ENCODE measurements around the gene ZNF385D. TPM values are rescaled to one million over a fixed set of nuclear protein-coding genes. Genes with fewer than 3 reads are reported as not detected.
"Not testable (repeated sequence)": the region's sequence is repeated elsewhere in the genome, so short reads cannot be mapped to it uniquely, and the experiment has no call there.

The ZNF385D gene
- total and polyA plus RNA-seq, 5 donors from 2014 or later: 2.7 TPM; not detected in 4

- no peak for DNase-seq
- Histone ChIP-seq H3K27ac (ENCODE audit: insufficient read depth, low read length, poor library complexity, severe bottlenecking) (no peak overlapping the region), H3K4me1 (ENCODE audit: control insufficient read depth, insufficient read depth, low read length, poor library complexity, severe bottlenecking) (no peaks in the 10 kb centered on the region), H3K27me3 (ENCODE audit: control insufficient read depth, insufficient read depth, low read length) (no peaks in the 10 kb centered on the region), H3K9me3 (ENCODE audit: control insufficient read depth in 2 of 2, low read length in 2 of 2) (no peaks in the 10 kb centered on the region), H3K36me3 (ENCODE audit: control insufficient read depth, insufficient read depth, low read length) (no peaks in the 10 kb centered on the region), H3K4me3 (ENCODE audit: low read depth, low read length) (no peak overlapping the region)
- H3K27me3 Mint-ChIP-seq: no peaks in the 10 kb centered on the region
- no peak overlapping the region for H3K27ac Mint-ChIP-seq
- H3K36me3 Mint-ChIP-seq: no peaks in the 10 kb centered on the region
- H3K9me3 Mint-ChIP-seq: peaks cover 0 to 18% (median 2%) of the 10 kb centered on the region in 7 donors
- H3K4me1 Mint-ChIP-seq: no peaks in the 10 kb centered on the region
- ATAC-seq (ENCODE audit: low read depth in 2 of 2): no peak
- H3K4me3 Mint-ChIP-seq: no peak overlapping the region
Measured at GRCh38 chr3:21502656-21503055, 248.4 kb downstream of the ZNF385D start.

DNA sequence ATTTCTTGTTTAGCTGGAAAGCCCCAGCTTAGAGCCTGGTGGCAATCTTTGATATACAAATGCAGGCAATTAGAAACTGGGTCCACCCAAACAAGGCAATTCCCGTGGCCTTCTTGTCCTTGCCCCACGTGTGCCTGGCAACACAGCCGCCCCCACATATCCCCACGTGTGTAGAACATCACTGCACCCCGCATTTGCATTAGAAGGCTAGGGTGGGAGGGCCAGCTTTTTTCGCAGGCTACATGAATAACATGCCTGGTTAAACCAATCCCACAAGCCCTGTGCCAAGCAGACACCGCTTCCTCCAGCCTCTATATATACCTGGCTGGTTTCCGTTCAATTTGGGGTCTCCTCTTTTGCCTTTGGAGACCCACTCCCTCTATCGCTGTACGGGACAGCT, 250.2 kb downstream of the ZNF385D start:
- Mint-ChIP-seq H3K36me3 (no peaks in the 10 kb centered on the region), H3K27ac (no peak overlapping the region), H3K4me3 (no peak overlapping the region), H3K9me3 (peaks cover 1 to 23% (median 6%) of the 10 kb centered on the region in 7 donors), H3K27me3 (no peaks in the 10 kb centered on the region), H3K4me1 (no peaks in the 10 kb centered on the region)
- H3K27ac ChIP-seq (ENCODE audit: insufficient read depth, low read length, poor library complexity, severe bottlenecking): no peak overlapping the region
- no peaks in the 10 kb centered on the region for H3K36me3 ChIP-seq (ENCODE audit: control insufficient read depth, insufficient read depth, low read length)
- no peaks in the 10 kb centered on the region for H3K9me3 ChIP-seq (ENCODE audit: control insufficient read depth in 2 of 2, low read length in 2 of 2)
- no peak for DNase-seq
- no peaks in the 10 kb centered on the region for H3K4me1 ChIP-seq (ENCODE audit: control insufficient read depth, insufficient read depth, low read length, poor library complexity, severe bottlenecking)
- no peak for ATAC-seq (ENCODE audit: low read depth in 2 of 2)
- no peak overlapping the region for H3K4me3 ChIP-seq (ENCODE audit: low read depth, low read length)
- H3K27me3 ChIP-seq (ENCODE audit: control insufficient read depth, insufficient read depth, low read length): no peaks in the 10 kb centered on the region

DNA sequence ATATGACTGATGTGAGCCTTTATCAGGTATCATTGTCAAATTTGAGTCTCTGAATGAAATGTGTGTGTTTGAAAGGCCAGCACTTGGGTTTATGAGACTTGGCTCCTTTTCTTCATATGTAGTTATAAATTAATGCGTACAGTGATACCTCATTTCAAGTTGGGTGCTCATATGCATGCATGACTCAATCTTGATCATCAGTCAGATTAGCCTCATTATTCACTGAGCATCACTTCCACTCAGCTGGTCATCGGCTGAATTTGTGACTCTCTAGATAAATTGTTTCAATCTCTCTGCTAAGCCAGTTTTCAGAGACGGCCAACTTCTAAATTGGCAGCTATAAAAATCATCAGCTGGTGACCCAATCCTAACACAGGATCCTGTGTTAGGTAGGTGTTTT, 260.3 kb downstream of the ZNF385D start:
- H3K27ac Mint-ChIP-seq; H3K4me3 Mint-ChIP-seq; H3K4me3 ChIP-seq (ENCODE audit: low read depth, low read length); H3K4me1 Mint-ChIP-seq; H3K27me3 Mint-ChIP-seq; H3K27me3 ChIP-seq (ENCODE audit: control insufficient read depth, insufficient read depth, low read length); H3K36me3 Mint-ChIP-seq; H3K36me3 ChIP-seq (ENCODE audit: control insufficient read depth, insufficient read depth, low read length); DNase-seq; H3K4me1 ChIP-seq (ENCODE audit: control insufficient read depth, insufficient read depth, low read length, poor library complexity, severe bottlenecking); H3K9me3 ChIP-seq (ENCODE audit: control insufficient read depth in 2 of 2, low read length in 2 of 2); H3K27ac ChIP-seq (ENCODE audit: insufficient read depth, low read length, poor library complexity, severe bottlenecking); ATAC-seq (ENCODE audit: low read depth in 2 of 2): not testable (repeated sequence)
- H3K9me3 Mint-ChIP-seq: peaks cover 0 to 26% (median 5%) of the 10 kb centered on the region in 7 donors

DNA sequence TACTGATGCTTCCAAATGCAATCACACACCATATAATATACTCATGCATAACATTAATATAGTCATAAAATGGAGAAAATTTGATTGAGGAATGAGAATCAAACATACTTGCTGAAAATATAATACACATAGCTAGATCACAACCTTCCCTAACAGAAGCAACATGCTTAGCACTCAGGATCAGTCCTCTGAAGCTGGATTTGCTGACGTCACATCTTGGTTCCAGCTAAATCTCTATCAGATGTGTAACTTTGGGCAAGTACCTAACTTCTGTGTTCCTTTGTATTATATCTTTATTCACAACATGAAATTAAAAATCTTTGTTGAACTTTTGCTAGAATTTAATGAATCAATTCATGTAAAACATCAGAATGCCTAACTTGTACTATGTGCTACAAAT, 263.5 kb downstream of the ZNF385D start:
- no peaks in the 10 kb centered on the region for H3K36me3 ChIP-seq (ENCODE audit: control insufficient read depth, insufficient read depth, low read length)
- ATAC-seq (ENCODE audit: low read depth in 2 of 2): no peak

GRCh38 chr3:21486024-21486935, 264.7 kb downstream of the ZNF385D start:
- not testable (repeated sequence) for DNase-seq; H3K36me3 Mint-ChIP-seq; H3K4me3 Mint-ChIP-seq; H3K27ac ChIP-seq (ENCODE audit: insufficient read depth, low read length, poor library complexity, severe bottlenecking); H3K9me3 ChIP-seq (ENCODE audit: control insufficient read depth in 2 of 2, low read length in 2 of 2); ATAC-seq (ENCODE audit: low read depth in 2 of 2); H3K27ac Mint-ChIP-seq; H3K36me3 ChIP-seq (ENCODE audit: control insufficient read depth, insufficient read depth, low read length); H3K27me3 Mint-ChIP-seq; H3K4me1 Mint-ChIP-seq; H3K4me3 ChIP-seq (ENCODE audit: low read depth, low read length); H3K4me1 ChIP-seq (ENCODE audit: control insufficient read depth, insufficient read depth, low read length, poor library complexity, severe bottlenecking); H3K9me3 Mint-ChIP-seq; H3K27me3 ChIP-seq (ENCODE audit: control insufficient read depth, insufficient read depth, low read length)

More for the DNA sequence above, 263.5 kb downstream of the ZNF385D start:
- peaks cover 0 to 11% (median 1%) of the 10 kb centered on the region in 7 donors for H3K9me3 Mint-ChIP-seq
- H3K4me3 ChIP-seq (ENCODE audit: low read depth, low read length): no peak overlapping the region
- H3K4me1 Mint-ChIP-seq: no peaks in the 10 kb centered on the region
- H3K27ac ChIP-seq (ENCODE audit: insufficient read depth, low read length, poor library complexity, severe bottlenecking): no peak overlapping the region
- no peak for DNase-seq
- no peaks in the 10 kb centered on the region for H3K27me3 ChIP-seq (ENCODE audit: control insufficient read depth, insufficient read depth, low read length)
- no peak overlapping the region for H3K27ac Mint-ChIP-seq
- no peaks in the 10 kb centered on the region for H3K27me3 Mint-ChIP-seq
- H3K4me3 Mint-ChIP-seq: no peak overlapping the region
- no peaks in the 10 kb centered on the region for H3K4me1 ChIP-seq (ENCODE audit: control insufficient read depth, insufficient read depth, low read length, poor library complexity, severe bottlenecking)
- peaks cover 0 to 6% of the 10 kb centered on the region in 2 experiments for H3K9me3 ChIP-seq (ENCODE audit: control insufficient read depth in 2 of 2, low read length in 2 of 2)
- no peaks in the 10 kb centered on the region for H3K36me3 Mint-ChIP-seq

- Histone ChIP-seq H3K27ac (ENCODE audit: insufficient read depth, low read length, poor library complexity, severe bottlenecking) (no peak overlapping the region), H3K36me3 (ENCODE audit: control insufficient read depth, insufficient read depth, low read length) (no peaks in the 10 kb centered on the region), H3K9me3 (ENCODE audit: control insufficient read depth in 2 of 2, low read length in 2 of 2) (peaks cover 0 to 6% of the 10 kb centered on the region in 2 experiments), H3K4me1 (ENCODE audit: control insufficient read depth, insufficient read depth, low read length, poor library complexity, severe bottlenecking) (no peaks in the 10 kb centered on the region), H3K27me3 (ENCODE audit: control insufficient read depth, insufficient read depth, low read length) (no peaks in the 10 kb centered on the region), H3K4me3 (ENCODE audit: low read depth, low read length) (no peak overlapping the region)
- Mint-ChIP-seq H3K27me3 (no peaks in the 10 kb centered on the region), H3K4me1 (no peaks in the 10 kb centered on the region), H3K9me3 (peaks cover 0 to 7% (median 2%) of the 10 kb centered on the region in 7 donors), H3K36me3 (no peaks in the 10 kb centered on the region), H3K27ac (no peak overlapping the region), H3K4me3 (no peak overlapping the region)
- DNase-seq (no peak), ATAC-seq (ENCODE audit: low read depth in 2 of 2) (no peak)
Measured at GRCh38 chr3:21484828-21485144, 266.2 kb downstream of the ZNF385D start.

DNA sequence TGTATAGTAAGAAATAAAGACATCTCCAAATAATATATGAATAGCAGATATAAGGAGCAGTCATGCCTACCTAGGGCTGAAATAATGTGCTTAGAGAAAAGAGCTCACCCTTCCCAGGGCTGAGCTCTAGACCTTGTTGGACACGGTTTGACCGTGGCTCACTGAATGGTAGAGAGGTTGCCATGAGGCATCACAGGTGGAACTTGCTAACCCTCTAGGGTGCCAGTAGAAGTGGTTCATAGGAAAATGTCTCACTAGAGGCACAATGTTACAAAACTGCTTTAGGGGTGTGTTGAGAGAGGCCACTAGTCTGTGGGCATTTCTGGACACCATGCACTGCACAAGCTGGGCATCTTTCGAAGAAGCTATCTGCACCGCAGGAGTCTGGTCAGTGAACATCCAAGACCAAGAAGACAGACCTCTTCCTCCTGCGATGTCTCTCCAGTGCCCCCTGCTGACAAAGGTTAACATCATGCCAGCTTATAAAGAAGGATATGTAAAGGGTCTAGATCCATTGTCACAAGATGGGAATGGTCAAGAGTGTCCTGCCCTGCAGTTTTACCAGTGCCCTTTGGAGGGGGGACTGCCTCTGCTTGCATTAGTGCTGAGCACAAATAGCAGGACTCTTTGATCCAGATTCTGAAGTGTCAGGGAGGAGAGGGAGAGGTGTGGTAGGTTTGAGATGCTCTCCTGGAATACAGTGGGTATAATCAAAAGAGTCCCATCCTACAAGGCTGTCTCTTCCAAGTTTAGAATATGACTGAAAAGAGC, 266.8 kb downstream of the ZNF385D start:
- H3K4me1 Mint-ChIP-seq: no peaks in the 10 kb centered on the region
- ATAC-seq (ENCODE audit: low read depth in 2 of 2) (no peak), DNase-seq (peak in 1 of 3 donors; percentile 5)
- Histone ChIP-seq H3K36me3 (ENCODE audit: control insufficient read depth, insufficient read depth, low read length) (no peaks in the 10 kb centered on the region), H3K9me3 (ENCODE audit: control insufficient read depth in 2 of 2, low read length in 2 of 2) (peaks cover 0 to 6% of the 10 kb centered on the region in 2 experiments), H3K27me3 (ENCODE audit: control insufficient read depth, insufficient read depth, low read length) (no peaks in the 10 kb centered on the region), H3K4me3 (ENCODE audit: low read depth, low read length) (no peak overlapping the region), H3K27ac (ENCODE audit: insufficient read depth, low read length, poor library complexity, severe bottlenecking) (no peak overlapping the region), H3K4me1 (ENCODE audit: control insufficient read depth, insufficient read depth, low read length, poor library complexity, severe bottlenecking) (no peaks in the 10 kb centered on the region)
- no peaks in the 10 kb centered on the region for H3K27me3 Mint-ChIP-seq
- no peaks in the 10 kb centered on the region for H3K36me3 Mint-ChIP-seq
- H3K4me3 Mint-ChIP-seq: no peak overlapping the region
- no peak overlapping the region for H3K27ac Mint-ChIP-seq
- peaks cover 0 to 7% (median 2%) of the 10 kb centered on the region in 7 donors for H3K9me3 Mint-ChIP-seq

Data from CD4-positive, CD25-positive, alpha-beta regulatory T cell (primary cell).